Stimulated activated CD4-positive, alpha-beta T cell treated with anti-CD3 and anti-CD28 coated beads, Interleukin-4, amount 100 ng/mL, for 4 hours (primary cell): Measurements from ENCODE around the gene WDR31.
A peak's percentile ranks its signal among the peaks of the same experiment; 100 is the strongest.
"Not testable (repeated sequence)": the region's sequence is repeated elsewhere in the genome, so short reads cannot be mapped to it uniquely, and the experiment has no call there.

ENCODE experiments used
- DNase-seq, 2 experiments: peaks; one replicate each; pipeline ENCODE4 v3.0.0-alpha.2; 2020

The WDR31 gene

GRCh38 chr9:113368348-113368981, 28.4 kb upstream of the WDR31 start:
- no peak for DNase-seq

- DNase-seq = not testable (repeated sequence)
Observed at GRCh38 chr9:113365652-113366051, 25.6 kb upstream of the WDR31 start.

GRCh38 chr9:113364951-113365350, 24.9 kb upstream of the WDR31 start:
- DNase-seq = no peak

DNA sequence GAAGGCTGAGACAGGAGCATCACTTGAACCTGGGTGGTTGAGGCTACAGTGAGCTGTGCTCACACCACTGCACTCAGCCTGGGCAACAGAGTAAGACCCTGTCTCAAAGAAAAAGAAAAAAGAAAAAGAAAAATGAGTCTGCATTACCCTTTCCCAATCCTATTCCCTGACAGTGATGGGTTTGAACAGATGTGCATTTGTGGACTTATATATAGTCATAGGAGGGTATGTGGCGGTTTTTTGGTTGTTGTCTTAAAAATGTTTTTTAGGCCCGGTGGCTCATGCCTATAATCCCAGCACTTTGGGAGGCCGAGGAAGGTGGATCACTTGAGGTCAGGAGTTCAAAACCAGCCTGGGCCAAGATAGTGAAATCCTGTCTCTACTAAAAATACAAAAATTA, 23.3 kb upstream of the WDR31 start:
- DNase-seq = no peak

DNA sequence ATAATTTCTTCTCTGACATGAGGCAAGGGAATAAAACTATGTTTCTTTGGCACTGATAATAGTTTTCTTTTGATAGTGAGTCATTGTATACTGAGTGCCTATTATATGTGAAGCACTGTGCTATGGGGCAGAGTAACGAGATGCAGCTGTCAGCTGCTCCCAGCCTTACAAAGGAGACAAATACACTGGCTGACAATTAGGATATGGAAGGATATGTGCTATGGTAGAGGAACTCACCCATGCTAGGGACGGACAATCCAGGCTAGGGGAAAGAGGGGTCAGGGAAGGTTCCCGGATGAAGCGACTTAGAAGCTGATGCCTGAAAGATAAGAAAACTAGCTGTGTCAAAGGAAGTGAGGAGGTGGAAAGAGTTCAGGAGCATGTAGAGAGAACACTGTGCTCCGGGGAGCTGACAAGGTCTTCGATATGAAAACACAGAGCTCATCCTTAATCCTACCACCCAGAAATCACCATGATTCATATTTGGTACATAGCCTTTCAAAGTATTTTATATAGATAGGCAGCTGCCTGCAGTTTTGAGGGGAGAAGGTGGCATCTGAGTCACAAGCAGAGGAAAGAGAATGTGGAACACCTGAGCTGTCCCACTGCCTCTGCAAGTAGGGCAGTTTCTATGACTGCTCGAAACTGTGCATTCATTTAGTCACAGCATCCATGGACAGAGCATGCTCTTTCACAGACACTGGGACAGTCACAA, 21.4 kb upstream of the WDR31 start:
- DNase-seq = no peak

DNA sequence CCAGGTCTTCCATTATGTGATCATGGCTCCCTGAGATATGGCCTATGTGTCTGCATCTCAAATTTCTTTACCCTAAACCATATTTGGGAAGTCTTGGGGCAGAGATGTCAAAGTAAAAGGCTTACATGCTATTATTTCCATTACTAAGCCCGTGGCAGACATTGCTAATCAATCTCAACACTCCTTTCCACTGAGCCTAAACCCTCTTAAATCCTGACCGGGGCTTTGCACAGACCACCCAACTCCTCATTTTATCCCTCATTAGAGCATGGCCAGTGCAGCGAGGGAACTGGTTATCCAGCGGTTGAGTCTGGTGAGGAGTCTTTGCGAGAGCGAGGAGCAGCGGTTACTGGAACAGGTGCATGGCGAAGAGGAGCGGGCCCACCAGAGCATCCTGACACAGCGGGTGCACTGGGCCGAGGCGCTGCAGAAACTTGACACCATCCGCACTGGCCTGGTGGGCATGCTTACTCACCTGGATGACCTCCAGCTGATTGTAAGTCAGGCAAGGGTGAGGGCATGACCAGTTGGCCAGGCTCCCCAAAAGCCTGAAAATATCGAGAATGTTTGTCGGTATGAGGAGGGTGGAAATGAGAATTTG, 20.3 kb upstream of the WDR31 start:
- DNase-seq = no peak

DNA sequence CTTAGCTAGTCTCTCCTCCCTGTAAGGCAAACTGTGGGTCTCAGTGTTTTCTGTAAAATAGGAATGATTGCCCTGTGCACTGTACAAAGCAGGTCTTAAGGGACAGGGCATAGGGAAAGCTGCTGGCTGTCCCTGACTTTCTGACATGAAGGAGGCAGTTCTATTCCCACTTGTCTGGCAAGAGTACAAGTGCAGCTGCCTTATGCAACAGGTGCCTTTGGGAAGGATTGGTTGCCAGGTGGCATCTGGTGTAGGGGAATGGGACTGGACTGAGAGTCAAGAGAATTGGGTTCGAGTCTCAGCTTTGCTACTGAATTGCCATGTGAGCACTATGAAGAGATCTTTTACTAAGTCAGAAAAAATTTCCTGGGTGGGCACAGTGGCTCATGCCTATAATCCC, 19.3 kb upstream of the WDR31 start:
- DNase-seq = no peak

DNA sequence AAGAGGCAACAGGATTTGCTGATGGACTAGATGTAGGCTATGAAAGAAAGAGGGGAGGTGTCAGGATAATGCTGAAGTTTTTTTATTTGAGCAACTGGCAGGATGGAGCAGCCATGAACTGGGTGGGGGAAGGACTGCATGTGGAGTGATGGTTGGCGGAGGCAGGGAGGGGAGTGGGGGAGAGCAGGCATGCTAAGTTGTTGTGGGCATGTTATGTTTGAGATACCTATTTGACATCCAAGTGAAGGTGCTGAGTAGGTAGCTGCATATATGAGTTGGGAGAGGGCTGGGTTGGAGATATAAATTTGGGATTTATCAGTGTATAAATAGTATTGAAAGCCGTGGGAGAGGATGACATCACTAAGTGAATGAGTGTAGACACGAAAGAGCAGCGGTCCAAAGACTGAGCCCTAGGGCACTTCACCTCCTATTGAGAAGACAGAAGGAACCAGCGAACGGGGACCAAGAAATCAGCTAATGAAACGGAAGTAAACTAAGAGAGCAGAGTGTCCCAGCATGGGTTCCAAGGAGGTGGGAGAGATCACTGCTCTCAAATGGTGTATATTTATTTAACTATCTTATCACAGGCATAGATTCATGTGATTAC, 16.7 kb upstream of the WDR31 start:
- DNase-seq = no peak

DNA sequence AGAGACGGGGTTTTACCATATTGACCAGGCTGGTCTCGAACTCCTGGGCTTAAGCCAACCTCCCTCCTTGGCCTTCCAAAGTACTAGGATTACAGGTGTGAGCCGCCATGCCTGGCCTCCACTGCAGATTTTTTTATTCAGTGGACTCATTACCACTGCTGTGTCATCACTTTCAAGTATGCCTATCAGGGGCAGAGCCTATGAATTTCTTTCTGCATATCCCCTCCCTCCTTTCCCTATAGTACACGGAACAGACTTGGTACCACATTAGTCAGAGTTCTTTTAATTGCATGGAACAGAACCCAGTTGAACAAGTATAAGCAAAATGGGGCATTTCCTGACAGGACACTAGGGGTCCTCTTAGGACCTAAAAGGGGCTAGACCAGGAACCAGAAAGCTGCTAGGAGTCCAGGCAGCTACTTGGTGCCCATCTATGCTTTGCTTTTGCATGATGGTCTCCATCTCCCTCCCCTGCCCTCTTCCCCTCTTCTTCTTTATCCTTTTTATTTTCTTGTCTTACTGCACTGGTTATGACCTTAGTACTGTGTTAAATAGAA, 15.0 kb upstream of the WDR31 start:
- DNase-seq = no peak

DNA sequence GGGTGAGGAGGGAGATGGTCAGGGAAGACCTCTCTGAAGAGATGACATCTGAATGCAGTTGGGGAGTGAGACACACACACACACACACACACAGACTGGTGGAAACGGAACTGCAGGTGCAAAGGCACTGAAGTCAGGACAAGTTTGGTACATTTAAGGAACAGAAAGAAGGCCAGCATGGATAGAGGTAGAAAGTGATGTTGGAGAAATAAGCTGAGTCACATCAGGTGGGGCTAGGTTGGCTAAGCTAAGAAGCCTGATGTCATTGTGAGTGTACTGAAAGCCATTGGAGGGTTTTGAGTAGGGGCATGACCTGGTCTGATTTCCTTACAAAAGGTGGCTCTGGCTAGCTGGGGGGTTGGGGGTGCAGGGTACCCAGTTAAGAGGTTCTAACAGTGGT, 12.3 kb upstream of the WDR31 start:
- no peak for DNase-seq

GRCh38 chr9:113352006-113352405, 11.9 kb upstream of the WDR31 start:
- DNase-seq = no peak

- DNase-seq = peak in 1 of 2 experiments; percentile 22
Observed at GRCh38 chr9:113350937-113351336, 10.9 kb upstream of the WDR31 start.

- no peak for DNase-seq
Observed at GRCh38 chr9:113350107-113350661, 10.1 kb upstream of the WDR31 start.

DNA sequence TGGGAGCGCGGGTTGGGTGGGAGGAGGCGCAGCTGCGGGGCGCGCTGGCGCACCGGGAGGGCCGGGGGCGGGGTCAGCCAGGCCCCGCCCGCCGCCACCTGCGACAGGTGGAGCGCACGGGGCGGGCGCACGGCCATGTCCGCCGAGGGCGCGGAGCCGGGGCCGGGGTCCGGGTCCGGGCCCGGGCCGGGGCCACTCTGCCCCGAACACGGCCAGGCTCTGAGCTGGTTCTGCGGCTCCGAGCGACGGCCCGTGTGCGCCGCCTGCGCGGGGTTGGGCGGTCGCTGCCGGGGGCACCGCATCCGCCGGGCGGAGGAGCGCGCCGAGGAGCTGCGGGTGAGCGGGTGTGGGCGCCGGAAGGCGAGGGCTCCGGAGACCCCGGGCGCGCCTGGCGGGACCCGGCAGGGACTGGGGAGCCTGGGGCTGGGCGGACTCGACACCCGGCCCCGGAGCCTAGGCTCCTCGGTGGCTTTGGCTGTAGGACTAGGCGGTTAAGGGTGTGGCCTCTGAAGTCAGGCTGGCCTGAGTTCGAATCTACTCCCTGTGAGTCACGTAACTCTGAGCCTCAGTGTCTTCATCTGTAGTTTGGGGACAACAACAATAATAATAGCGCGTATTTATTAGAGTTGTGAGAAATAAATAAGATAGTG, 9.5 kb upstream of the WDR31 start, which contains the start of gene BSPRY:
Gene BSPRY, plus strand, starts transcription at position 97 of the 650 bp plus-strand sequence. Its CDS starts 39 bp downstream, at position 136.
- peak in 1 of 2 experiments; percentile 23 for DNase-seq

DNA sequence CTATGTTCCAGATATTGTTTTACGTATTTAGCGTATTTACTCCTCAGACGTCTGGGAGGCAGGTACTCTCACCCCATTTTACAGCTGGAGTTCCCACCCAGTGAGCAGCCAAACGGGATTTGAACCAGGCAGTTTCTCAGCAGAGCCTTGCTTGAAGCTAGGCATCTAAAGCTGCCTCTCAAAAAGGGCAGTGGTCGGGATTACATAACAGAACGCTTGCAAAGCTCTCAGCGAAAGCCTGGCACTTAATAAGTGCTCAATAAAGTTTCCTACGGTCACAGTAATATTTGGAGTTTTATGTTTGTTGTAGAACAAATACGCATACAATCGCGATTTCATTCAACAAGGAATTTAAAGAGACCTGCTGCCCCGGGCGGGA, 9.0 kb upstream of the WDR31 start:
- no peak for DNase-seq

- DNase-seq = no peak
Observed at GRCh38 chr9:113348437-113348836, 8.4 kb upstream of the WDR31 start.

GRCh38 chr9:113345671-113346070, 5.6 kb upstream of the WDR31 start:
- DNase-seq = no peak

DNA sequence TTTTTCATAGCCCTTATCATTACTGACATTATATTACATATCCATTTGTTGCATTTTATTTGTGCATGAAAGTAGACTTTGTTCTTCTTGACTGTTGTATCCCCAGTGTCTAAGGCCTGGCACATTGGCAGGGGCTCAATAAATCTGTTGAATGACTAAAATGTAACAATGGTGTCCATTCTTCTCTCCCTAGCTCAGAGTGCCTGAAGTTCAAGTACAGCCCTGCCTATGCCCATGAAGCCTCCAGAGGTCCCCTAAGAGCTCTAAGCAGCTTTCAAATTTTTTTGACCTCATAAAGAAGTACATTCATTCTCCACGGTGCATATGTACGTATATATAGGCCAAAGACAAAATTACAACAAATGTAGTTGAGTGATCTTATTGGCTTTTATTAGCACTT, 5.1 kb upstream of the WDR31 start:
- no peak for DNase-seq

DNA sequence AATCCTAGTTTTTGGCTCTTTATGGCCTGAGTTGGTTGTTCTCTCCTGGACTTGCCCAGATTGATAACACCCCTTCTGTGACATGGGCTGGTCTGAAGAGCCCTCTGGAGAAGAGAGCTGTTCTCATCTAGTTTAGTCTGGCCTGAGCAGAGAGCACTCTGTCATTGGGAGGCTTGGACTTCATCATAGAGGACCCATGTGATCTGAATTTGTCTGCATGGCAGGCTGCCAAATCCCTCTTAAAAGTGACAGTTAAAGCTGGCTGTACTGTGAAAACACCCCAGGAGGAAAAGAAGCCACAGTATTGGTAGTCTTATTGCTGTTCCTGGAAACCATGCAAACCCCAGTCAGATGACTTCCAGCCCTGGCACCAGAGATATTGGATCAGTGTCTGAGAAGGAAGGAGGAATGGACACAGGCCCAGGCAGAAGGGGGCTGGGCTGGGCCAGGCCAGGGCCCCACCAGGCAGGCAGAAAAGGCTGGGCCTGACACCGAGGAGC, 3.7 kb upstream of the WDR31 start:
- DNase-seq = no peak

DNA sequence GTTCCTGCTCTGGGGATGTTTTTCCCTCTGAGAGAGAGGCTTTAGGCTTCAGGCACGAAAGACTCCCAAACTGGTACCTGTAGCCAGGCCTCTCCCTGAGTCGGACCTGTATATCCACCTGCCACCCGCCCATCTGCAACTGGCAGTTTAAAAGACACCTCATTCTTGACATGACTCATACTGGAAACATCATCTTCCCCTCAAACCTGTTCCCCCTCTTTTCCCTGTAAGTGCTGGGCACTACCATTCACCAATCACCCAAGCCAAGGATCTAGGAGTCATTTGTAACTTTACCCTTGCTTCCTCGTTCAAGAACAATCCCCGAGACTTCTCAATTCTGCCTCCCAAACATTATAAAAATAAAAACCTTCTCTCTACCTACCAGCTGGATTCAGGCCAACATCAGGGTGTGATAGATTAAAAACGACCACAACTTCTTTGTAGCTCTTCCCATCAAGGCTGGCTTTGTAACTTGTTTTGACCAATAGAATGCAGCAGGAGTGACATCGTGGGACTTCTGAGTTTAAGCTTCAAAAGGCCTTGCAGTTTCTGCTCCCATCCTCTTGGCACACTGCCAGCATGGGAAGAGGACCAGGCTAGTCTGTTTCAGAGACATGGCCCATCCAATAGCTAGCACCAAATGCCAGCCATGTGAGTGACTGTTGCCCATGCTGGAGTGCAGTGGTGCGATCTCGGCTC, 1.8 kb upstream of the WDR31 start:
- no peak for DNase-seq

DNA sequence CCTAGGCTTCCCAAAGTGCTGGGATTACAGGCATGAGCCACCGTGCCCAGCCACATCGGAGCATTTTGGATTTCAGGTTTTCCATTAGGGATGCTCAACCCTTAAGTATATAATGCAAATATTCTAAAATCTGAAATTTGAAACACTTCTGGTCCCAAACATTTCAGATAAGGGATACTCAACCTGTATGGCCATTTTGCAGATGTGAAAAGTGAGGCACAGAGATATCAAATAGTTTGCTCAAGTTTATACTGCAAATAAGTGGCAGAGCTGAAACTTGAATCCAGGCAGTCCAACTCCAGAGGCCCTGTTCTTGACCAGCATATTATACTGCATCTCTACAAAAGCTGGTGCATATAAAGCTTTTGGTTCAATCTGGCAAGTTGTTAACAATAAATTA, 2.4 kb downstream of the WDR31 start:
- DNase-seq = no peak

- no peak for DNase-seq
Observed at GRCh38 chr9:113331780-113332179, 8.3 kb downstream of the WDR31 start.
